GM19455 (cell line): ENCODE results near the gene XPO6.

ENCODE experiments used
- ATAC-seq: cut with Tn5 transposase; IDR thresholded peaks from one replicate; pipeline ENCODE4 v1.9.1; 2021; ENCODE audit not compliant: unreplicated experiment

Gene XPO6

DNA sequence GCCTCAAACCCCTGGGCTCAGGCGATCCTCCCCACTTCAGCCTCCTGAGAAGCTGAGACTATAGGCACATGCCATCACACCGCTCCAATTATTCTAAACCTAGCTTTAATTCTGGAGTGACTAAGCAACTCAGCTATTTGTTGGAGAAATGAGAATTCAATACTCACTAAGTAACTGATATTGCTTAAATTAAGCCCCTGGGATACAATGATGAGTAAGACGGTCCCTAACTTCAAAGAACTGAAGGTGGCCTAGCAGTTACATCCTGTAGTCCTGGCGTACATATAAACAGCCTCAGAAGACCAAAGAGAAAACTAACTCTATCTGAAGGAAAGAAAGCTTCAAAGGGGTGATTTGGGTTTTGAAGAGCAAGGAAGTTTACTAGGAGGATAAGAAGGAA lies 25.0 kb downstream of the XPO6 start:
- no peak for ATAC-seq

DNA sequence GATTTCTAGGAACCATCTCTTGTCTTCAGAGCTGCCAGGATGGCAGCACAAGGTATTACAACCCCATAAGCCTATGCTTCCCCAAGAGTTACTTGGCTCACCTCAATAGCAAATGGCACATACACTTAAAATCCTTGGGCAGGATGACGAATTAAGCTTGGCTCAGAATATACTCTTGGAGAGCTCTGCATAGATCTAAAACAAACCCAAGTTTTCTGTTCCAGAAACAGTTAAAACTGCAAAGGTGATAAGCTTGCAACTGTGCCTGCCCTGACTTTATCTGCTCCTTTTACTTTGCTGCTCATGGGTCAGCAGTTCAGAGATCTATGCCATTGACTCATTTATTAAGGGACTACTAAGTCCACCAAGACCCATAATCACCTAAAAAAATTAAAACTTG lies 26.1 kb downstream of the XPO6 start:
- no peak for ATAC-seq

DNA sequence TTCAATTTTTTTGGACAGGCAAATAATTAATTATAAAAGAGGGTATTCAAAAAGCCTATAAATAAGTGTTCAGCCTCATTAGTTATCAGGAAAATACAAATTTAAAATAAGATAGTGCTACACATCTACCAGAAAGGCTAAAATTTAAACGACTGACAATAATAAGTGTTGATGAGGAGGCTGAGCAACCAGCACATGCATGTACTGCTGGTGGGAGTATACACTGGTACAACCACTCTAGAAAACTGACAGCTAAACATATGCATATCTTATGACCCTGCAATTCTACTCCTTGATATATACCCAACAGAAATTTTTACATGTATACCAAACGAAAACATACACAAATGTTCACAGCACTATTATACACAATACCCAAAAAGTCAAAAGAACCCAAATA lies 27.1 kb downstream of the XPO6 start:
- ATAC-seq: no peak

DNA sequence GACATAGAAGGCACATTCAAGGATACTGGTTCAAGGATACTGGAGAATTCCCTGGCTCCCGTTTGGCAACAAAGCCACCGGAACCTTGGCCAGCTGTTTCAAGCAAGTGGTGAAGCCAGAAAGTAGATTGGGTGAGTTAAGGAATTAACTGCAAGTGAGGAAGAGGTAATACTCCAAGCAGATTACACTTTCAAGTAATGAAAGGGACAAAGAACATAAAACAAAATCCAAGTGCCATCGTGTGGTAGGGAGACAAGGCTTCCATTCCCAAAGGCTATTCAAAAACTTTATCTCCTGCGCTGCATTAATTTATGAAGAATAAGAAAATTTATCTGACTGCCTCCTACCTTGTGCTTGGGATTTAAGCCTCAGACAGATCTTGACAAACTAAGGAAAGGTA lies 27.8 kb downstream of the XPO6 start:
- no peak for ATAC-seq

DNA sequence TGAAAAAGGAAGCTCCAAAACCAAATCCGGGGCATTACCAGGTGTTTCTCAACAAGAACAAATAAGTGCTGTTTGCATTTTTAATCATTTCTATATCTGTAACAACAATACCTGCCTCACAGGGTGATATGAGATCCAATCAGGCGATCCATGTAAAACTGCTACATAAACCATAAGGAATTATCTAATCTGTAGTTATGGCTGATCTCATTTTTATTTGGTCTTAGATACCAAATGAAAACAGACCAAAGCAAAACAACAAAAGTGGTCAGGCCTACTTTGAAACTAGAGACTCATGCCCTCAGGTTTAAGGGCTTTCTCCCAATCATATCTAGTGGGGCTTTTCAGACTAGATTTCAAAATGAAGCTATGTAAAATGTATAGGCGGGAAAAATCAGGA lies 28.3 kb downstream of the XPO6 start:
- no peak for ATAC-seq

DNA sequence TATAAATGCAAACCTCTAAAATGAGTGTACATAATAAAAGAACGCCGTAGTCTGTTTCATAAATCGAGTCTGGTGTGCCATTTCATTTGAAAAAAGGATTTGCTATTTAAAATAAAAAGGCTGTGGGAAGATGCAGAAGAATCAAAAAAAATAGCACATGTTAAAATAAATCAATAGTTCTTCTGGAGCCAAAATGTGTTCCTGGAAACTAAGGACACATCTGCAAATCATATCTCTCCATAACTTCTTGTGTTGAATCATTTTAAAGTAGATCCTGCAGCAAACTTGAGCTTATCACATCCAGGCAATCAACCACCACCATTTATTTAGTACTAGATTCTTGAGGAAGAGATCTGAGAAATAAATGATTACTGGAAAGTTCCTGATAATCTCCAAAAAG lies 29.0 kb downstream of the XPO6 start:
- ATAC-seq: no peak

DNA sequence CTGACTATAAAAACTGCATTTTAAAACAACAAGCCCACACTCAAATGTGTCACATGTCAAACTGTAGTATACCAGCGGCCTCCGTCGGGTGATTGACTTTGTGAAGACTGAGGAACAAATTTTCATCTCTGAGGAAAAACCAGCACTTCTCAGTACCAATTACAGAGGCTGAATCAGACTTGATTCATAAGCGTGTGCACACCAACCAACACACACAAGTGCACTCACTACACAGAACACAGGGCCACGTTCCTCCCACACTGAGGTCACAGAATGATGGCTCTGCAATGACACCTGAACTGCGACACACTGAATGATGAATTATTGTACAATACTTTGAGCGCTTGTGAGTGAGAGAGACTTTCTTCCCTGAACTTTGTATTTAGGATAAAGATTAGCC lies 29.6 kb downstream of the XPO6 start:
- no peak for ATAC-seq

DNA sequence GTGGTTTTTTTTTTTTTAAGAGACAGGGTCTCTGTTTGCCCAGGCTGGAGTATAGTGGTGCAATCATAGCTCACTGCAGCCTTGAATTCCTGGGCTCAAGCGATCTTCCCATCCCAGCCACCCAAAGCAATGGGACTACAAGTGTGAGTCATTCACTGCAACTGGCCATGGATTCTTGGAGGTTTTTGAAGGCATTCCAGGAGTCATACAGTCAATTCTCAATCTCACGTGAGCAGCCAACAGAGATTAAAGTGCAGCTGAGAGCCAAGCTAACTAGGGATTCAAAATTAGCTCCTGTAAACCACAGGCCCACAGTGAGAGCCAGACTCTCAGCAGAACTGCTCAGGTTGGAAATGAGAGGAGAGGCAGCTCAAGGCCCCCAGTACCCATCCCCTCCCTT lies 30.2 kb downstream of the XPO6 start:
- ATAC-seq: no peak

DNA sequence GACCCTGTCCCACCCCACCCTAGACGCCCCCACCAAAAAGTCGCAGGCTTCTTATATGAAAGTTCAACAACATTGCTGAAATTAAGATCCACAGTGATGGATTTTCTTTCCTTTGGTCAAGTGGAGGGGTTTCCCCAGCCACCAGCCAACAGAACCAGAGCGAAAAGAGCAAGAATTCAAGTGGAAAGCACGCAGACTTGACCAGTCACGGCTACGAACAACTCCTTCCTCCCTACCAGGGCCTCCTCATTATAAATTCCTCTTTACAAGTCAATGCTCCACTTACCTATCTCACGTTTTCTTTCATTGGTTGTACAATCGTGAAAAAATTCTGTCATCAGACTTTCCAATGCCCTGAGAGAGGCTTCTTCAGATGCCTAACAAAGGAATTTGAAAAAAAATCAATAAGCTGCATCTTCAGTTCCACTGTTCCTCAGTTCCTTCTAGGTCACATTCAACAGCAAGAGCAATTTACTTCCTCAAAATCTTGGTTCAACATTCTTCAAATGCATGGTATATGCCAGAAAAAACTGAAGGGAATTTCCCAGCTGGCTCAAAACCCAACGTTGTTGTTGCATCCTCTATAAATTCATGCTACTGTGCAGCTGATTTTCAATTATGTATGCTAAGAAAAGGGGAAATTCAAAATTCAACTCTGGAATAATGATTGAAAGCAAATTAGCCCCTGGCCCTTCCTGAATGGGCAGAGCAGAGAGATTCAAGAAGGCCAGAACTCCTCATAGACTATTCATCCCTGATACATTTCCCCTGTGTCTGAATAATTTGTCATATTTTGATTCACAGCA lies 30.9 kb downstream of the XPO6 start:
- no peak for ATAC-seq

DNA sequence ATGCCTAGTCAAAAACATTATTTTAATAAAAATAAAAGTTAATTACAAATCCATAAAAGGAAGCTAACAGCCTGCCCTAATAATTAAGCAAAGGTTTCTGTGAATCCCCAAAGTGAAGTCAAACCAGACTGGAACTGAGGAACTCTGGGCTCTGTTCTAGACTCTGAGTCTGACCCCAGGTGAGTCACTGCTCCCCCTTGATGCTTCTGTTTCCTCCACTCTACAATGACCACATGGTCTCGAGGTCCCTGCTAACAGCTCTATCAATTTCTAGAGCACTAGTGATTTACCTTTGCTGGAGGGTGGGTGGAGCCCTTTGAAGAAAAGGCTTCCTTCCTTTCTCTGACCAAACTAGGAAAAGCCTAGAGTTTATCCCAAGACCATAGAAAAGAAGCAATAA lies 32.4 kb downstream of the XPO6 start:
- ATAC-seq: no peak

DNA sequence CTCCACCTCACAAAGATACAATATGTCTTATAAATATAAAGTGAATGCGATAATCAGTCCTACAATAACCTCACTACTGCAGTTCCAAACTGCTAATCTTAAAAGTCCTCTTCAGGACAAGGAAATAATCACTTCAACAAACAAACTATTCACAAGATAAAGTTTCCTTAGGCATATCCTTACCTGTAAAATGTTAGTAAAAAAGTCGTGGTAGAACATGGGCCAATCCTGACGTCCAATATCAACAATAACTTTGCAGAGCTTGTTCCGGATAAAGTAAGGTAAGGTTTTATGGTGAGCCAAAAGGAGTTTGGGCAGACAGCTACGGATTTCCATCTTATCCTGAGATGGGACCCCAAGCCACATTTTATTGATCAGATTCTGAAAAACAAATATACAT lies 36.0 kb downstream of the XPO6 start:
- ATAC-seq: no peak

DNA sequence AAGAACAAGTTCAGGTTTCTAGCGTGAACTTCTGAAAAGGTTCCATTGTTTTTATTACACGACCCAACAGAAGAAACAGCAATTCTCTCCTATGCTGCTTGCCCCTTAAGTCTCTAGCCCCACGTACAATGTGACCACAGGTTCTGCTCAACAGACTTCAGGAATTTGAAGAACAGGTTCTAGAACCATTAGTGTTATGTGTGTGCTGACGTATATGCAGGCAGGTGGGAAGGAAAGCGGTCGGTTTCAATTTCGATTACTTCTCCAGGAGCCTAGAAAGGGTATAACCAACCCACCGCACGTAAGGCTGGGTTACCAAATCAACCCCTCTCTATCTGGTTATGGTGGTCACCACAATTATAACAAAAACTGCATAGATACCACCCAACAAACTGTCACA lies 39.4 kb downstream of the XPO6 start:
- no peak for ATAC-seq

DNA sequence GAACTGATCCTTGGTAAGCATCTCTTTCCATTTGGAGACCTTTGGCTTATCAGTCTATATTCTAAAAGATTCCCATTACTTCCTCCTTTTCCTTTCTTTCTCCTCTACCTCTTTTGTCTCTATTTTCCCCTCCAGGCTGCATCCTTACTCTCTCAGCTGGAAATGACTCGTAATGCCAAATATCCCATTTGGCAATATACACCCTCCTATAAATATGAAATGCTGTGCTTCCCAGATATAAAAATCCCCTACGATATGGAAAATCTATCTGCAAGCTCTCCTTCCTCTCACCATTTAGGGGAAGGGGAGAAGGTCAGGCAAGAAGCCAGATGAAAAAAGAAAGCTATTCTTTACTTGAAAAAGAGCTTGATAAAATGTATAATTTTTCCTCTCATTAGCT lies 39.9 kb downstream of the XPO6 start:
- no peak for ATAC-seq

DNA sequence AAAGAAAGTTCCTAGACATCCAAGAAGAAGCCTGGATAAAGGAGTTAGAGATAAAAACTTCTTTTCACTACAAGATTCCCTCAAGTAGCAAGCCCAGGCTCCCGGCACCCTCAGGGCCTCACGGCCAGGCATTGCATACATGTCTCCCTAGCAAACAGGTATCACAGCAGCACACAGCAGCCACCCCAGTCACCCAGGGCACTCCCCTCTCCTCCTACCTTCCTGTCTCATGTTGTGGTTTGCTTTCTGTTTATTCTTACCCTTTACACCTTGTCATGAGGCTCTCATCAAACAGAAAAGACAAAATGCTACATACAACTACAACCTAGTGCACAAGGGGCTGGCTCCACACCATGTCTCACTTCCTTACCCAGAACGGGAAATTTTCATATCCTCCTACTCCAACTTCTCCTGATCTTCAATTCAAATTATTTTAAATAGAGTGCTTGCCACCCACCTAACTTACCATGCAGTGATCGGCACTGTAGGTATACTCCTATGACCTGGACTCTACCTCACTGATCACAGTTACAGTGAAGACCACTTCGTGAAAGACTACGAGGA lies 42.7 kb downstream of the XPO6 start:
- ATAC-seq: no peak

DNA sequence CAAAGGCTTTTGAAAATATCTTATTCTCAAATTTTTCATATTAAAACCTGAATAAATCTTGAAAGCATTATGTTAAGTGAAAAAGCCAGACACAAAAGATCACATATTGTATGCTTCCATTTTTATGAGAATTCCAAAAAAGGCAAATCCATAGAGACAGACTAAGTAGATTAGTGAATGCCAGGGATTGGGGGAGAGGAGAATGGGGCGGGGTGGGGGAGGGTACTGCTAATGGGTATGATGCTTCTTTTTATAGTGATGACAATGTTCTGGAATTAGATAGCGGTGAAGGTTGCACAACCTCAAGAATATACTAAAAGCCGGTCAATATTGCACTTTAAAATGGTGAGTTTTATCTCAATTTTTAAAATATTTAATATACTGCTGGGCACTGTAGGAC lies 44.0 kb downstream of the XPO6 start:
- no peak for ATAC-seq

DNA sequence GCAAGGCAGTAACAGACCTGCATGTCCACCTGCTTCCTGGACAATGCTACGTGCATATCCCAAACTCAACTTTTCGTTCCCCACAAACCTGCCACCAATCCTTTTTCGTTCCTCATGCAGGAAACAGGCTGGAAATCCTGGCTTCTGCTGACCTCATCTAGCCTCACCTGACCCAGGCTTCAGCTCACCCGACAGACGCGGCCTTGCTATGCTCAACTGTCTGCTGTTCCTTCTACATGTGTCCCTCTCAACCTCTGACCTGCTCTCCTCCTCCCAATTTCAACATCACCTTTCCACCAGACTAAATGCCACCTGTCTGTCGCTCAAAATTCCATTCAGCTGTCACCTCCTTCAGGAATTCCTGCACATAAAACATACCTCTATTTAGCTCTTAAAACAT lies 44.5 kb downstream of the XPO6 start:
- no peak for ATAC-seq

DNA sequence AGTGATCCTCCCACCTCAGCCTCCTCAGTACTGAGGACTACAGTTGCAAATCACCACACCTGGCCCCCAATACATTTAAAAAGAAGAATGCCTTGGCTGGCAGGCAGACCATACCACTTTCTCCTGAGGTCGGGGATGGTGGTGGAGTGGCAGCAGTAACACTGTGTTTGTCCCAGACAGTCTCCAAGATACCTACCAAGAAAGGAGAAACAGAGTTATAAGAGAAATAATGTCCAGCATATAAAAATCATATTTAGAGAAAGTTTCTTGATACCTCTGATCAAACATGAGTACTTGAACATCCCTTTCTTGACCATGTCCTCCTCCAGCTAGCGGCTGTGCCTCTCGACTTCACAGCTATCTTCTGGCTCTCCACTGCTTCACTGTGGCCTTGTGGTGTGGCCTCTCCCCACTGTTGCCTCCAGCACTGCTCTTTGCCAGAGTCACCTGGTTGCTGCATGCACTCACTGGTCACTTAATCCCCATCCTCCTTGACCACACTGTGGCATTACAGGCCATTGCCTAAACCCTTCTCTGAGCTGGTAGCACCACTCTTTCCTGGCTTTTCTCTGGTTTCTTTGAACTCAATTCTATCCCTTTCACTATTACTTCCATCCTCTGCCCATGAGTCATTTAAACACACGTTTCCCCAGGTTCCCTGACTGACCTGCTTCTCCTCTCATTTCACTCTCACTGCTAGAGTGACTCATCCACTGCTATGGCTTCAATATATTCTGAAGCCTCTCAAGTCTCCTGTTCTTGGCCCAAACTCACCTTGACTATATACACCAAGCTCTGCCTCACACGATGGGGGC lies 45.2 kb downstream of the XPO6 start:
- no peak for ATAC-seq

DNA sequence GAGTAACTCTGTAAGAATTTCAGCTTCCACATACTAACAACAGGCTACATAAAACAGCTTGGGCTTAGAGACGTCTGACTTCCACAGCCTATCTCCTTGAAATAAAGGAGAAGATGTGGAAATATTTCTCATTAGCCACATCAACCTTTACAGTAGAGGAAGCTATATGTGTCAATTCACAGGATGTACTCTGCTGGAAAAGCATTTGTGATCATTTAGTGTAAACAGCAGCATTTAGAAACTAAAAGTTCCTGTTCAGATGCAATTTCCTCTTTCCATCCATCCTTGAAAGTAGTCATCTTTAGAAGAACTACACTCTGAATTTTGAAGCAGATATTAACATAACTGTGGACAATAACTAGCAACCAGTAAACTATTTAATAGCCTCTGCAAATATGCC lies 46.2 kb downstream of the XPO6 start:
- no peak for ATAC-seq

DNA sequence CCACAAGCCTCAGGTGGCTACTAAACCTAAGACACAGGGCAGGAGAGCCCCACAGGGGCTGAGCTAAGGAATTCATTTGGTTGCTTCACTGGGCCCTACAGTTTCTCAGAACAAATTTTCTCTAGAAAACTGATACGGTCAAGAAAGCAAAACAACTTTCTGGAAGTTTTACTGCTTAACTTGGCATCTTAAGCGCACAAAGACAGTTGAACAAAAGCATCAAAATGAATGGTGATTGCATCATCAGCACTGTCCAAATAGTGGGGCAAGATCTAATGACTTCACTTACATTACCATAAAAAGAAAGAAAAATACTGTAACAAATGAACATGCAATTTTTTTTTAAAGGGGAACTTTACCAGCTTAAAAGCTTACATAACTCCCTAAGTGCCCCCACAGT lies 47.6 kb downstream of the XPO6 start:
- no peak for ATAC-seq

DNA sequence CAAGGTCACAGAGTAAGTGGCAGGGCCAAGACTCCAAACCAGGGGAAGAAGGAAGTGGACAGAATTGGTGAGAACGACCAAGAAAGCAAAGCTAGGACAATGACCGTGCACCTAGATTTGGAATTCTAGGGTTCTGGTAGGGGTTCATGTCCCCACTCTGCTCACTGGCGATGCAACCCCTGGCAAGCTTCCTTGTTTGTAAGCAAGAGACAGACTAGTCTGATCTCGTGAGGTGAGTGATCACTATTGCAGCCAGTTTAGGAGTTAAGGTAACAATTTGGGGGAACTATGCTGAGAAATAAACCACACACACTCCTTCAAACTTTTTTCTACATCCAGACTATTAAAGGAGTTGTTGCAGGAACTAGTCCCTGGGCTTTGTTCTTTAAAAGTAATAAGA lies 48.1 kb downstream of the XPO6 start:
- ATAC-seq: no peak

DNA sequence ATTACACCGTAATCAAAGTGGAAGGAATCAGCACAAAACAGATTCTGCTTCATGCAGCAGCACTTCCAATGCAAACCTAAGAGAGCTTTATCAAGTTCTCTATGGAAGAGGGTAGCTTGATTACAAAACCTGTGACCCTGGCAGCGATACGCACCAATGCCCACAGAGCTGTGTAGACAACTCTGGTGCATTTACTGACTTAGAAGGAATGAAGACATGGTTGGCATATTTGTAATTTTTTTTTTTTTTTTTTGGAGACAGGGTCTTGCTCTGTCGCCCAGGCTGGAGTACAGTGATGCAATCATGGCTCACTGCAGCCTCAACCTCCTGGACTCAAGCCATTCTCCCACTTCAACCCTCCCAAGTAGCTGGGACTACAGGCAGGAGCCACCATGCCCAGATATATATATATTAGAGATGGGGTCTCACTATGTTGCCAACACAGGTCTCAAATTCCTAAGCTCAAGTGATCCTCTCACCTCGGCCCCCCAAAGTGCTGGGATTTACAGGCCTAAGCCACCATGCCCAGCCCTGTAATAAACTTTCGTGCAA lies 49.4 kb downstream of the XPO6 start:
- no peak for ATAC-seq

DNA sequence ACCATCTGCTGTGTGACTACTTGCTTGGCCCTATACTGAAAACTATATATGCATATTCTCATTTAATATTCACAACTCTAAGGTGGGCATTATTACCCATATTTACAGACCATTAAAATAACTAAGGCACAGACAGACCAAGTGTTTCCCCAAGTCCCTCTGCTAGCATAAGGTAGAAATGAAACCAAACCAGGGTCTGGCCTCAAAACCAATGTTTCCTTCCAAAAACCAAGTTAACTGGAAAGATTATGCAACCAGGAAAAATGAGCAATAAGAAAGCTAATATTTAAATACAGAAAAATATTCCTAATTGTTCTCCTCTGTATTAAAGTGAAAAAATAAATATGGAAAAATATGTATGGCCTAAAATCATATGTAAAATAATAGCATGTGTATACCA lies 50.1 kb downstream of the XPO6 start:
- no peak for ATAC-seq
